HK-2 (cell line): ENCODE measurements around the gene WNT1.

Experiments used
- DNase-seq: peaks from one replicate; pipeline ENCODE4 v3.0.0-alpha.2; 2018; ENCODE audit not compliant: unreplicated experiment

WNT1 gene

DNA sequence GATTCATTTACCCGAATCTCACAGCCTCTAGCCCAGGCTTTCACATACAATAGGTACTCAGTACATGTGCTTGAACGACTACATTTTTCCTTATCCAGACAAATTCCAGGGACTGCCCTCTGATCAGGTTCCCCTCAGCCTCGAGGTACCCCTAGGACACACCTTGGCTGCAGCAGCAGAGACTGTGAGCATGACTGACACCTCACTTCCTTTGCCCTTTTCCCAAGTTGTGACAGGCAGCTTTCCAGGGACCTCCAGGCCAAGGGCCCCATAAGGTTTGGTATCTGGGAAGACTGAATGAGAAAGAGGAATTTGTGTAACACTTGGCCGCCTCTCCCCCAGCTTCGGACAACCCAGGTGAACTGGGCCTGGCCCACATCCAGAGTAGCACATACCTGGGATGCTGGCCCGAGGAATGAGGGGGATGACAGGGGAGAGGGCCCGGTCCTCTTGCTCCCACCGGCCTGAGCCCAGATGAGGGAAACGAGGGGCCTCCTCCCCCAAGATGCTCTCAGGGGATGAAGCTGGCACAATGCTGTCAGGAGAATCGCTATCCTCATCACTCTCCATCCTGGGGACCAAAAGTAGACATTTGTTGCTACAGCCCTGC lies 50.6 kb downstream of the WNT1 start:
- DNase-seq: no peak

GRCh38 chr12:49030119-49030518 lies 52.0 kb downstream of the WNT1 start:
- DNase-seq: no peak

GRCh38 chr12:49030714-49031572 lies 52.8 kb downstream of the WNT1 start:
- DNase-seq: no peak

- no peak for DNase-seq
These were observed 53.5 kb downstream of the WNT1 start for GRCh38 chr12:49031573-49032161.
